SK-N-SH (cell line): ENCODE results near the gene GRIN2C. TPM values are rescaled to one million over a fixed set of nuclear protein-coding genes. Genes with fewer than 3 reads are reported as not detected.

ENCODE experiments used
- CTCF ChIA-PET: fragments of 300-600, 350-600 bp; formaldehyde crosslinking; extraction: SDS; loops from one replicate; lab custom pipeline; 2021; lab: Yijun Ruan, JAX
- POLR2A ChIA-PET: fragments of 350-600 bp; sonication (Branson Sonifier 250); formaldehyde crosslinking; extraction: SDS; loops from one replicate; lab custom pipeline; 2020; ENCODE audit warnings: antibody characterized with exemption, inconsistent platforms; lab: Yijun Ruan, JAX
- DNase-seq: peaks from one replicate; pipeline ENCODE4 v3.0.0; 2012
- H2AFZ ChIP-seq: fragments of 200-600 bp; sonication (generic); 2 replicates; pipeline ENCODE4 v1.8.1; 2016; ENCODE audit warnings: antibody characterized with exemption, mild to moderate bottlenecking, low read depth
- H3F3A ChIP-seq: fragments of 200-600 bp; sonication (generic); replicated peaks from 2 replicates; pipeline ENCODE3; 2016; ENCODE audit warnings: antibody characterized with exemption, mild to moderate bottlenecking; ENCODE audit not compliant: insufficient read depth
- H3K27ac ChIP-seq, 2 experiments: fragments of 200-500 bp in 1 of 2; fragments of 200-600 bp in 1 of 2; sonication (Bioruptor generic) in 1 of 2; sonication (generic), shearing (Covaris generic) in 1 of 2; 2 replicates each; pipeline versions ENCODE4 v1.5.1 to v1.6.1; 2014 to 2016; ENCODE audit warnings: low read depth in 2 of 2, inconsistent platforms in 1 of 2, low read length in 1 of 2, mild to moderate bottlenecking in 1 of 2, mixed read lengths in 1 of 2
- H3K27me3 ChIP-seq: fragments of 200-600 bp; sonication (generic), shearing (Covaris generic); 2 replicates; pipeline ENCODE4 v1.6.1; 2016; ENCODE audit warnings: mixed run types; ENCODE audit not compliant: insufficient read depth
- H3K36me3 ChIP-seq, 2 experiments: fragments of 200-500 bp in 1 of 2; fragments of 200-600 bp in 1 of 2; sonication (Bioruptor generic) in 1 of 2; sonication (generic) in 1 of 2; replicated peaks in 1 of 2; 2 replicates each; pipeline versions ENCODE3 to v1.5.1; 2014 to 2016; ENCODE audit warnings: low read length in 1 of 2, mild to moderate bottlenecking in 1 of 2; ENCODE audit not compliant: insufficient read depth in 2 of 2, control insufficient read depth in 1 of 2
- H3K4me1 ChIP-seq, 2 experiments: fragments of 200-500 bp in 1 of 2; fragments of 200-600 bp in 1 of 2; sonication (Bioruptor generic) in 1 of 2; sonication (generic), shearing (Covaris generic) in 1 of 2; 2 replicates each; pipeline versions ENCODE4 v1.5.1 to v1.6.1; 2014 to 2016; ENCODE audit warnings: low read depth in 1 of 2, low read length in 1 of 2, mixed run types in 1 of 2; ENCODE audit not compliant: insufficient read depth in 2 of 2, control insufficient read depth in 1 of 2
- H3K4me2 ChIP-seq: fragments of 200-600 bp; sonication (generic), shearing (Covaris generic); 2 replicates; pipeline ENCODE4 v1.6.1; 2017; ENCODE audit warnings: mixed run types
- H3K4me3 ChIP-seq, 2 experiments: fragments of 200-500 bp in 1 of 2; fragments of 200-600 bp in 1 of 2; sonication (Bioruptor generic) in 1 of 2; sonication (generic), shearing (Covaris generic) in 1 of 2; 2 replicates each; pipeline versions ENCODE4 v1.5.1 to v1.8.1; 2014 to 2016; ENCODE audit warnings: low read depth in 2 of 2, inconsistent platforms in 1 of 2, low read length in 1 of 2, mild to moderate bottlenecking in 1 of 2, mixed read lengths in 1 of 2, moderate library complexity in 1 of 2
- H3K79me2 ChIP-seq: fragments of 200-600 bp; sonication (generic); 2 replicates; pipeline ENCODE4 v1.8.1; 2017; ENCODE audit warnings: mild to moderate bottlenecking; ENCODE audit not compliant: insufficient read depth
- H3K9ac ChIP-seq: fragments of 200-600 bp; sonication (generic); 2 replicates; pipeline ENCODE4 v1.6.1; 2017; ENCODE audit warnings: mixed run types
- H3K9me2 ChIP-seq: fragments of 200-600 bp; sonication (generic); 2 replicates; pipeline ENCODE4 v1.6.1; 2017; ENCODE audit warnings: mixed run types
- H3K9me3 ChIP-seq: fragments of 200-600 bp; sonication (generic); 2 replicates; pipeline ENCODE4 v1.6.1; 2017; ENCODE audit warnings: mixed run types, mild to moderate bottlenecking, moderate library complexity
- H4K20me1 ChIP-seq: fragments of 200-600 bp; sonication (generic); 2 replicates; pipeline ENCODE4 v1.6.1; 2017; ENCODE audit warnings: mild to moderate bottlenecking, mixed run types; ENCODE audit not compliant: insufficient read depth
- ELF1 ChIP-seq: IDR thresholded peaks from 2 replicates; pipeline ENCODE4 v1.4.0; 2012
- EZH2phosphoT487 ChIP-seq: fragments of 200-600 bp; sonication (generic); IDR thresholded peaks from 2 replicates; pipeline ENCODE4 v1.6.1; 2017; ENCODE audit warnings: low read depth, mixed run types, mild to moderate bottlenecking, antibody characterized with exemption, moderate library complexity, borderline replicate concordance
- FOXM1 ChIP-seq: IDR thresholded peaks from 2 replicates; pipeline ENCODE4 v1.4.0; 2012; ENCODE audit warnings: low read depth, mild to moderate bottlenecking
- GABPA ChIP-seq: IDR thresholded peaks from 2 replicates; pipeline ENCODE4 v1.4.0; 2012; ENCODE audit warnings: low read depth, mild to moderate bottlenecking
- MXI1 ChIP-seq: IDR thresholded peaks from 2 replicates; pipeline ENCODE4 v1.6.1; 2012; ENCODE audit warnings: mild to moderate bottlenecking, low read depth, low read length, improper control_type of control experiment
- NRF1 ChIP-seq: IDR thresholded peaks from 2 replicates; pipeline ENCODE4 v1.6.1; 2012; ENCODE audit warnings: low read depth, mild to moderate bottlenecking, low read length
- POLR2AphosphoS5 ChIP-seq: IDR thresholded peaks from 2 replicates; pipeline ENCODE4 v1.6.1; 2012; ENCODE audit warnings: low read depth, low read length
- RCOR1 ChIP-seq: fragments of 150-350 bp; IDR thresholded peaks from 2 replicates; pipeline ENCODE4 v1.6.1; 2017; ENCODE audit warnings: antibody characterized with exemption, low read length
- RFX5 ChIP-seq: IDR thresholded peaks from 2 replicates; pipeline ENCODE4 v1.6.1; 2012; ENCODE audit warnings: mild to moderate bottlenecking, improper control_type of control experiment, low read length
- SMC3 ChIP-seq: IDR thresholded peaks from 2 replicates; pipeline ENCODE4 v1.6.1; 2012; ENCODE audit warnings: low read depth, low read length, improper control_type of control experiment
- TAF1 ChIP-seq: IDR thresholded peaks from 2 replicates; pipeline ENCODE4 v1.6.1; 2012; ENCODE audit warnings: low read depth, mild to moderate bottlenecking, low read length, moderate library complexity, borderline replicate concordance
- TCF12 ChIP-seq: IDR thresholded peaks from 2 replicates; pipeline ENCODE4 v1.4.0; 2012
- YY1 ChIP-seq: IDR thresholded peaks from 2 replicates; pipeline ENCODE4 v1.4.0; 2012; ENCODE audit warnings: low read depth, mild to moderate bottlenecking
- WGBS: methylation state at CpG from one replicate; pipeline ENCODE4 v1.1.6; 2017; ENCODE audit warnings: low lambda C conversion rate; 5-methylcytosine and 5-hydroxymethylcytosine counted together
- polyA plus RNA-seq, 3 experiments: library from polyadenylated mRNA; depleted of rRNA; stranded (reverse); fragments of >200 nt; gene quantifications; 2 replicates each; pipeline ENCODE4 v1.2.3, GENCODE V29; 2012
- TF ChIP-seq, protein P1 (sequence below): IDR thresholded peaks from 2 replicates; pipeline ENCODE4 v1.4.0; 2012; ENCODE audit warnings: low read depth, borderline replicate concordance
- TF ChIP-seq, protein P2 (sequence below): IDR thresholded peaks from 2 replicates; pipeline ENCODE4 v1.6.1; 2012; ENCODE audit warnings: mild to moderate bottlenecking, low read depth, low read length, moderate library complexity

The GRIN2C gene
- polyA plus RNA-seq, 1 of the 3 experiments (the other 2 are of a cell fraction) = 0.39 TPM

DNA sequence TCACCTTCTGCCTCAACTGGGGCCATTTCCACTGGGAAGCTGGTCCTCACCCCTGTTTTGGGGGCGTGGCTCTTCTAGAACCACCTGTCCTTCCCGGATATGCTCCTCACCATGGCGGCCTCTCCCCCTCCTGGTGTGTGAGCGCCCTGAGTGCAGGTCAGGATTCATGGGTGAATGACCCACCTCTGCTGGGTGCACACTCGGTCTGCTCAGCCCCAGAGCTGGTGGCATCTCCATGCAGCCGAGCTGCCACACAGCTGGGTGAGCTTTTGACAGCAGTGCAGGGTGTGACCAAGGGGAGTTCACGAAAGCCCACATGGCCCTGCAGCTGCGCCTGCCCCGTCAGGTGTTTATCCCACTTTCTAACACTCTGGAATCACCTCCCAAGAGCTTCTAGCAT lies 27.3 kb downstream of the GRIN2C start:
- peaks cover 12 to 15% of the 10 kb centered on the region in 2 experiments; a peak in 3 of 4 replicates for H3K4me1 ChIP-seq
- no peak overlapping the region for H3K9ac ChIP-seq
- H3K36me3 ChIP-seq = peaks cover 0 to 21% of the 10 kb centered on the region in 2 experiments
- H3K4me3 ChIP-seq = no peak overlapping the region
- TF ChIP-seq TCF12 (no peak), POLR2AphosphoS5 (no peak), YY1 (no peak), NRF1 (no peak), SMC3 (no peak), GABPA (no peak), TAF1 (no peak), EZH2phosphoT487 (no peak), MXI1 (no peak)
- TF ChIP-seq, protein P1, sequence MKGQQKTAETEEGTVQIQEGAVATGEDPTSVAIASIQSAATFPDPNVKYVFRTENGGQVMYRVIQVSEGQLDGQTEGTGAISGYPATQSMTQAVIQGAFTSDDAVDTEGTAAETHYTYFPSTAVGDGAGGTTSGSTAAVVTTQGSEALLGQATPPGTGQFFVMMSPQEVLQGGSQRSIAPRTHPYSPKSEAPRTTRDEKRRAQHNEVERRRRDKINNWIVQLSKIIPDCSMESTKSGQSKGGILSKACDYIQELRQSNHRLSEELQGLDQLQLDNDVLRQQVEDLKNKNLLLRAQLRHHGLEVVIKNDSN = no peak
- H3K79me2 ChIP-seq = no peaks in the 10 kb centered on the region
- H4K20me1 ChIP-seq = 0 out of 2 replicates have a peak, but pooled peaks cover 3% of the 10 kb centered on the region
- 81% methylated on average over 8 of the region's 9 CpGs for WGBS
- CTCF ChIA-PET = interaction anchor here (0.7 to 98.1 kb wide), 5 partner anchors 26 to 96 kb away, joined by 3 to 3869 read pairs (median 4); partner anchors contain the start of genes FDXR, GRIN2C and RAB37
- POLR2A ChIA-PET = interaction anchor here (1.2 to 1.4 kb wide), 2 partner anchors 8 to 11 kb away, joined by 3 read pairs; no protein-coding TSS in a partner anchor
- H3K9me2 ChIP-seq = no peaks in the 10 kb centered on the region
- H3F3A ChIP-seq = peaks cover 3% of the 10 kb centered on the region
- H3K9me3 ChIP-seq = no peaks in the 10 kb centered on the region
- H3K27ac ChIP-seq = no peak overlapping the region
- DNase-seq = no peak
- no peak overlapping the region for H2AFZ ChIP-seq
- no peak overlapping the region for H3K4me2 ChIP-seq
- no peaks in the 10 kb centered on the region for H3K27me3 ChIP-seq

DNA sequence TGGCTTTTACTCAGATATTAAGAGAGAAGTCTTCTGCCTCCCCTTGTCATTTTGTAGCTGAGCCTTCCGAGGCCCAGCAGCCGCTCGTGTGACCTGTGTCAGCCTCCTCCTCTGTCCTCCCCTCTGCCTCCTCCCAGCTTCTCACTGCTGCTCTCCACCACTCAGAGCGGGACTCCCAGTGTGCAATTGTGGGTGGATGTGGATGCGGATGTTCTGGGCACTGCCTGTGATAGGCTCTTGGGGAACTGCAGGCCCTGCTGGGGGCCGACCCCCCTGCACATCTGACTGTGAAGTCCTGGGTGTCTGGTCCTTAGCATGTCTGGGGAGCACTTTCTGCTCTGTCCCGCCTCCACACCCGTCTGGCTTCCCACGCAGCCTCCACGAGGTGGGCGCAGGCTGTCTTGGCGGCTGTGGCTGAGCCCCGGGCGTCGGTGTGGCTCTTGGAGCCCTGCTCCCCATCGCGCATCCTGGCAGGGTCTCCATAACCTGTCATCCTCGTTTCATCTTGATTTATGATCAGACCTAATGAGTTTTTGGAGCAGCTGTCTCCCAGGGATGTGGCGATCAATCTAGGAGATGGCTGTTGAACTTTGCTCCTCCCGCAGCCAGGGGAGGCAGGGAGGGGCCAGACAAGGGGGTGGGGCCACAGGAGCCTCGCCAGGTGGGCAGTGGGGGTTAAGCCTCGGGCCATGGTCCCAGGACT lies 28.1 kb downstream of the GRIN2C start:
- CTCF ChIA-PET = interaction anchor here (0.7 to 98.1 kb wide), 3 partner anchors 26 to 40 kb away, joined by 4 to 3869 read pairs (median 77); partner anchors contain the start of genes FDXR and GRIN2C
- Histone ChIP-seq H3K9ac (no peak overlapping the region), H4K20me1 (0 out of 2 replicates have a peak, but pooled peaks cover 3% of the 10 kb centered on the region), H3K36me3 (peaks cover 0 to 15% of the 10 kb centered on the region in 2 experiments), H3K9me2 (no peaks in the 10 kb centered on the region), H3F3A (peaks cover 3% of the 10 kb centered on the region), H3K4me2 (no peak overlapping the region), H3K4me3 (no peak overlapping the region), H3K27ac (no peak overlapping the region), H3K79me2 (no peaks in the 10 kb centered on the region), H3K9me3 (no peaks in the 10 kb centered on the region), H3K4me1 (peaks cover 12 to 15% of the 10 kb centered on the region in 2 experiments; a peak in 3 of 4 replicates), H3K27me3 (no peaks in the 10 kb centered on the region), H2AFZ (no peak overlapping the region)
- POLR2A ChIA-PET = interaction anchor here (1.2 to 1.4 kb wide), 2 partner anchors 9 to 12 kb away, joined by 3 read pairs; no protein-coding TSS in a partner anchor
- WGBS = 84% methylated on average over 22 of the region's 22 CpGs
- peak; percentile 60 for DNase-seq
- TF ChIP-seq, protein P2, sequence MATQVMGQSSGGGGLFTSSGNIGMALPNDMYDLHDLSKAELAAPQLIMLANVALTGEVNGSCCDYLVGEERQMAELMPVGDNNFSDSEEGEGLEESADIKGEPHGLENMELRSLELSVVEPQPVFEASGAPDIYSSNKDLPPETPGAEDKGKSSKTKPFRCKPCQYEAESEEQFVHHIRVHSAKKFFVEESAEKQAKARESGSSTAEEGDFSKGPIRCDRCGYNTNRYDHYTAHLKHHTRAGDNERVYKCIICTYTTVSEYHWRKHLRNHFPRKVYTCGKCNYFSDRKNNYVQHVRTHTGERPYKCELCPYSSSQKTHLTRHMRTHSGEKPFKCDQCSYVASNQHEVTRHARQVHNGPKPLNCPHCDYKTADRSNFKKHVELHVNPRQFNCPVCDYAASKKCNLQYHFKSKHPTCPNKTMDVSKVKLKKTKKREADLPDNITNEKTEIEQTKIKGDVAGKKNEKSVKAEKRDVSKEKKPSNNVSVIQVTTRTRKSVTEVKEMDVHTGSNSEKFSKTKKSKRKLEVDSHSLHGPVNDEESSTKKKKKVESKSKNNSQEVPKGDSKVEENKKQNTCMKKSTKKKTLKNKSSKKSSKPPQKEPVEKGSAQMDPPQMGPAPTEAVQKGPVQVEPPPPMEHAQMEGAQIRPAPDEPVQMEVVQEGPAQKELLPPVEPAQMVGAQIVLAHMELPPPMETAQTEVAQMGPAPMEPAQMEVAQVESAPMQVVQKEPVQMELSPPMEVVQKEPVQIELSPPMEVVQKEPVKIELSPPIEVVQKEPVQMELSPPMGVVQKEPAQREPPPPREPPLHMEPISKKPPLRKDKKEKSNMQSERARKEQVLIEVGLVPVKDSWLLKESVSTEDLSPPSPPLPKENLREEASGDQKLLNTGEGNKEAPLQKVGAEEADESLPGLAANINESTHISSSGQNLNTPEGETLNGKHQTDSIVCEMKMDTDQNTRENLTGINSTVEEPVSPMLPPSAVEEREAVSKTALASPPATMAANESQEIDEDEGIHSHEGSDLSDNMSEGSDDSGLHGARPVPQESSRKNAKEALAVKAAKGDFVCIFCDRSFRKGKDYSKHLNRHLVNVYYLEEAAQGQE = no peak
- TF ChIP-seq ELF1 = no peak
- TF ChIP-seq RFX5 = no peak
- TF ChIP-seq FOXM1 = no peak
- no peak for TF ChIP-seq RCOR1
